Measurements from ENCODE around the gene COASY. TPM values are rescaled to one million over a fixed set of nuclear protein-coding genes. Genes with fewer than 3 reads are reported as not detected.

Gene COASY
- polyA plus RNA-seq, 1 donor from 2014 or later, result 64.9 TPM

DNA sequence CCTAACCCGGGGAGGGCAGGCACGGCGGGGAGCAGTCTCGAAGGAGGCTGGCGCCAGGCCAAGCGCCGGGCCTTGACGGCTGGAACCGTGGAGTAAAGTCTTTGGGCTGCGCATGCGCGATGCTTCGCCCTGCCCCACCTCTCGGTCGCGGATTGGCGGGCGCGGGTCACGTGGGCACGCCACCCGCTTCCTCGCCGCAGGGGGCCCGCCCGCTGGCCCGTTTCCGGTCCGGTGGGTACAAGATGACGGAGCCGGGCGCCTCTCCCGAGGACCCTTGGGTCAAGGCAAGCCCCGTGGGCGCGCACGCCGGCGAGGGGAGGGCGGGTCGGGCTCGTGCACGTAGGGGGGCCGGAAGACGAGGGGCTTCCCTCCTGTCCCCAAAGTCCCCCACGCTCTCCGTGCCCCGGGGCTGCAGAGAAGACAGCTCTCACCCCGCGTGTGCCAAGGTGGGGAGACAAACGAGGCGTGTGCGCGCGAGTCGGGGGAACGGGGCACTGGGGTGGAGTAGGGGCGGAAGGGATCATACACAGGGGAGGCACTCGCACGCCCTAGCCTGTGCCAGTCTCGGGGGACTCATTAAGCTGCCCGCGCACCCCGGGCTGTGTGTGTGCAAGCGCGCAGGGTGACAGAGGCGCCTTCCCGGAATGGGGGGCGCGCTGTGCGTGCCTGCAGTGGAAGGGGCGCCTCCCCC is 5.1 kb downstream of the COASY start, which contains the start of gene MLX:
TSS of gene MLX (plus strand) at position 218 of the 691 bp plus-strand sequence. CDS start at position 243, 25 bp downstream.
- Mint-ChIP-seq H3K4me3 (peak within 1 kb of the TSS; percentile 90 to 99 (median 96)), H3K9me3 (no peaks in the 10 kb centered on the region), H3K27ac (peak within 1 kb of the TSS; percentile 64 to 98 (median 92)), H3K27me3 (no peaks in the 10 kb centered on the region), H3K4me1 (peaks cover 17 to 21% (median 18%) of the 10 kb centered on the region in 3 donors), H3K36me3 (peaks cover 1% of the 10 kb centered on the region)

DNA sequence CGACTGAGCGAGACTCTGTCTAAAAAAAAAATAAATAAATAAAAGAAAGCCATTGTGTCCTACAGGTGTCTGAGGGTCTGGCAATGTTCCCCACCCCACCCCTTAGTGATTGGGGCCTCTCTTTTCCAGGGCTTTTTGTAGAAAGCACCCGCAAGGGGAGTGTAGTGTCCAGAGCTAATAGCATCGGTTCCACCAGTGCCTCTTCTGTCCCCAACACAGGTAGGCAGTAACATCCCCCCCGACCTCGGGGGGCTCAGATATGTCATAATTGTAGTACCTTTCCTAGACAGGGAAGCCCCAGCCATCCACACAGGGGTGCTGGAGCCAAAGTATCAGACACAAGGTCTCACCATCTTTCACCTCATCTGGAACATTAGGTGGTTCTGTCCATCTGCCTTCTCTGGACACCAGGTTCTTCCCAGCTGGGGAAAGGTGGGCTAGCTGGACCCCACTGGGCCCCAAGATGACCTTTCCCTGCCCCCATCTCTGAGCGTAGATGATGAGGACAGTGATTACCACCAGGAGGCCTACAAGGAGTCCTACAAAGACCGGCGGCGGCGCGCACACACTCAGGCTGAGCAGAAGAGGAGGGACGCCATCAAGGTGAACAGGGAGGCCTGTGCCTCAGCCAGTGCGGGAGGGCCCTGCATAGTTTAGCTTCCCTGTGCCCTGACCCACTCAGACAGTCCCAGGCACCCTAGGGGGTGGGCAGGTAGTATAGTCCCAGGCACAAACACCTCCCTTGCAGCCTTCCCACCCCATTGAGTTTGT is 6.6 kb downstream of the COASY start:
- peak overlapping the region; percentile 46 to 99 (median 77) for H3K4me3 Mint-ChIP-seq
- no peaks in the 10 kb centered on the region for H3K27me3 Mint-ChIP-seq
- no peaks in the 10 kb centered on the region for H3K9me3 Mint-ChIP-seq
- peaks cover 1% of the 10 kb centered on the region for H3K36me3 Mint-ChIP-seq
- H3K27ac Mint-ChIP-seq, result peak overlapping the region in 1 of 3 donors; percentile 25
- peaks cover 11 to 14% (median 12%) of the 10 kb centered on the region in 3 donors for H3K4me1 Mint-ChIP-seq

DNA sequence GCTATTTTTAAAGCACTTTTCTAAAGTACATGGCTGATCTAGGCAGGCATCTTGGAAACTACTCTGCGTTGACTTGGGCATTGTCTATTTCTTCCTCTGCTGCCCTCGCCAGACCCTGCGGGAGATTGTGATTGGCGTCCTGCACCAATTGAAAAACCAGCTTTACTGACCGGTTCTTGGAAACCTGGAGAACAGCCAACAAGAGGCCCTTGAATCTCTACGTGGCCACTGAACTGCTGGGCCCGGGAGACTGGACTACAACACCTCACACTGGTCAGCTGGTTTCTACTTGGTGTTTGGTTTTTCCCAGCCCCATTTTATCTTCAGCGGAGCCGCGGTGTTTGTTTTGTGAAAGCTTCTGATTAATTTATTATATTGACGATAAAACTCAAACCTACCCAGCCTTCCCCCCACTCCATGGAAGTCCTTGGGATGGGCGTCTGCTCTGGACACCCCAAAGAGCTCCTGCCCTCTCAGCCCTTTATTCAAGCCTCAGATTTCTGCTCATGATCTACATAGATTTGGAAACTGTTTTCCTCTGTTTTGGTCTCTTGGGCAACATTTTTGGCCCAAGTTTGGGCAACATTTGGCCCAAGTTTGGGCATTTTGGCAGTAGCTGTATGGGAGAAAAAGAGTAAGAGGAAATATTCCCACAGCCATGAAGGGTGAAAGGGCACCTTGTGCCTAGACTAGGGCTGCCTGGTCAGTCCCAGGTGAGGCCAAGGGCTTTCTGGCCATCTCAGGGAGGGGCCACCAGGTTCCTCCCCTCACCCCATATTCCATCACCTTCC is 9.7 kb downstream of the COASY start:
- peaks cover 15 to 18% (median 16%) of the 10 kb centered on the region in 3 donors for H3K4me1 Mint-ChIP-seq
- peak overlapping the region in 1 of 4 donors; percentile 32 for H3K4me3 Mint-ChIP-seq
- no peaks in the 10 kb centered on the region for H3K27me3 Mint-ChIP-seq
- H3K27ac Mint-ChIP-seq, result no peak overlapping the region
- H3K9me3 Mint-ChIP-seq, result no peaks in the 10 kb centered on the region
- peaks cover 1% of the 10 kb centered on the region for H3K36me3 Mint-ChIP-seq

DNA sequence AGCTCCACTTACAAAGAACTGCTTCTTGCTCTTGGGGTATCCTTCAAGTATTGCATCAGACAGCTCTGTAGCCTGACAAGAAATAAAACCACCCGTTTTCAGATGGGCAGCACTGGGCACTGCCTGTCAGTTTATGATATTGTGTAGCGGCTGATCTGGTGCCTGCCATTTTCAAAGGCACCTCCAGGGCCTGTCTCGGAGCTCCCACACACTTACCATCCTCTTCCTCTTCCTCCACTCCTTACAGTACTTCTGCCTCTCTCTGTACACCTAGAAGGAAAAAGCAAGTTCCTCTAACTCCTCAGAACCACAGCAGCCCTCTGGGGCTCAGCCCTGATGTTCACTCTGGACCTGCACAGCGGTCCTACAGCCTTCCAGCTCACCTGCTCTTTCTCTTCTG is 11.1 kb downstream of the COASY start:
- peak overlapping the region in 1 of 3 donors; percentile 74 for H3K27ac Mint-ChIP-seq
- peaks cover 13 to 22% (median 22%) of the 10 kb centered on the region in 3 donors for H3K4me1 Mint-ChIP-seq
- H3K9me3 Mint-ChIP-seq, result no peaks in the 10 kb centered on the region
- peak overlapping the region in 1 of 4 donors; percentile 11 for H3K4me3 Mint-ChIP-seq
- H3K27me3 Mint-ChIP-seq, result no peaks in the 10 kb centered on the region
- H3K36me3 Mint-ChIP-seq, result no peaks in the 10 kb centered on the region

DNA sequence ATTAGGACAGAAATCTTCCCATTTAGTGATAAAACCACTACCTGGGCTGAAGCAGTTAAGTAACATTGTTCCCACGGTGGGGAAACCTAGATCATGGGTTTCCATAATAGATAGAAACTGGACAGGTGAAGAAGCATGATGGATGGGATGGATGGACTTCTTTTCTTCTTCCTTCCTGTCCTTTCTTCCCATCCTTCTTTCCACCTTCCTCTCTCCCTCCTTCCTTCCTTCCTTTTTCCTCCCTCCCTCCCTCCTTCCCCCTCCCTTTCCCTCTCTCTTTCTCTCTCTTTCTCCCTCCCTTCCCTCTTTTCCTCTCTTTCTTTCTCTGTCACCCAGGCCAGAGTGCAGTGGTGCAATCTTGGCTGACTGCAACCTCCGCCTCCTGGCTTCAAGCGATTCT is 12.5 kb downstream of the COASY start:
- no peaks in the 10 kb centered on the region for H3K36me3 Mint-ChIP-seq
- H3K4me3 Mint-ChIP-seq, result peak overlapping the region in 2 of 4 donors; percentile 27 to 67
- H3K4me1 Mint-ChIP-seq, result peaks cover 18 to 29% (median 28%) of the 10 kb centered on the region in 3 donors
- no peaks in the 10 kb centered on the region for H3K27me3 Mint-ChIP-seq
- peak overlapping the region in 1 of 3 donors; percentile 74 for H3K27ac Mint-ChIP-seq
- no peaks in the 10 kb centered on the region for H3K9me3 Mint-ChIP-seq

GRCh38 chr17:42577140-42577531 is 15.2 kb downstream of the COASY start:
- Mint-ChIP-seq H3K27ac (peak overlapping the region in 2 of 3 donors; percentile 88 to 96), H3K9me3 (no peaks in the 10 kb centered on the region), H3K36me3 (peaks cover 3% of the 10 kb centered on the region), H3K4me3 (peak overlapping the region; percentile 88 to 98 (median 96)), H3K27me3 (no peaks in the 10 kb centered on the region), H3K4me1 (peaks cover 20 to 32% (median 28%) of the 10 kb centered on the region in 3 donors)

DNA sequence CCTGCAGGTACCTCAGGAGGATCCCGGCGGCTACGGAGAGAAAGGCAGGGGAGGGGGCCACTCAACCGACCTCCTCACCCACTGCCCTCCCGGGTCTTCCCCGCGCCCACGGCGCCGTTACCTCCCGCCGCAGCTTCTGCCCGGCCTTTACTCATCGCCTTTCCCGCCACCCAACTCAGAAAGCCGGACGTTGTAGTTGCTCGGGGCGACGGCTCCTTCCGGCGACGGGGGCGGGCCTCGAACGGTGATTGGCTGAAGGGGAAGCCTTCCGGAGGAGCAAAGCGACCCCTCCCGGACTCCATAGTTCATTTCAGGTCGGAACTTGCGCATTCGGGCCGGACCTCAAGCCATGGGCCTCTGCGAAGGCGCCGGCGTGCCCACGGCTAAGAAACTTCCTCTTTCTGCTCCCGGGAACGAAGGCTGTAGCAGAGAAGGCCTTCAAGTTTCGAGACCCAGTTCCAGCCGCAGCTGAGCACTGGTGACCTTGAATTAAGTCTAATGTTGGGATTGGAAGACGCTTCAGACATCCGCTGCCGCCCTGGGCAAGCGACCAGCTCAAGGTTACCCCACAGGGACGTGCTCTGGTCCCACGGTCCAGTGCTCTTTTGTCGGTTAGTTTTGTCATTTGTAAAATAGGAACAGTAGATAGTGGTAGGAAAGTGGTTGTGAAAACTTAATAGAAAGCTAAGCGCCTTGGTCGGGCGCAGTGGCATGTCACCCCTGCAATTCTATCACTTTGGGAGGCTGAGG is 15.8 kb downstream of the COASY start, which contains the start of gene PSMC3IP:
TSS of gene PSMC3IP (minus strand) at position 198 of the 750 bp plus-strand sequence. CDS start at position 155, 43 bp downstream.
- Mint-ChIP-seq H3K27ac (peak within 1 kb of the TSS; percentile 31 to 96 (median 88)), H3K27me3 (no peaks in the 10 kb centered on the region), H3K9me3 (no peaks in the 10 kb centered on the region), H3K4me1 (peaks cover 20 to 32% (median 28%) of the 10 kb centered on the region in 3 donors), H3K36me3 (peaks cover 3% of the 10 kb centered on the region), H3K4me3 (peak within 1 kb of the TSS; percentile 88 to 98 (median 96))

GRCh38 chr17:42578282-42578869 is 16.4 kb downstream of the COASY start:
- no peaks in the 10 kb centered on the region for H3K9me3 Mint-ChIP-seq
- peaks cover 18 to 32% (median 28%) of the 10 kb centered on the region in 3 donors for H3K4me1 Mint-ChIP-seq
- peak overlapping the region; percentile 88 to 98 (median 96) for H3K4me3 Mint-ChIP-seq
- peaks cover 3% of the 10 kb centered on the region for H3K36me3 Mint-ChIP-seq
- H3K27ac Mint-ChIP-seq, result peak overlapping the region; percentile 31 to 96 (median 88)
- H3K27me3 Mint-ChIP-seq, result no peaks in the 10 kb centered on the region

DNA sequence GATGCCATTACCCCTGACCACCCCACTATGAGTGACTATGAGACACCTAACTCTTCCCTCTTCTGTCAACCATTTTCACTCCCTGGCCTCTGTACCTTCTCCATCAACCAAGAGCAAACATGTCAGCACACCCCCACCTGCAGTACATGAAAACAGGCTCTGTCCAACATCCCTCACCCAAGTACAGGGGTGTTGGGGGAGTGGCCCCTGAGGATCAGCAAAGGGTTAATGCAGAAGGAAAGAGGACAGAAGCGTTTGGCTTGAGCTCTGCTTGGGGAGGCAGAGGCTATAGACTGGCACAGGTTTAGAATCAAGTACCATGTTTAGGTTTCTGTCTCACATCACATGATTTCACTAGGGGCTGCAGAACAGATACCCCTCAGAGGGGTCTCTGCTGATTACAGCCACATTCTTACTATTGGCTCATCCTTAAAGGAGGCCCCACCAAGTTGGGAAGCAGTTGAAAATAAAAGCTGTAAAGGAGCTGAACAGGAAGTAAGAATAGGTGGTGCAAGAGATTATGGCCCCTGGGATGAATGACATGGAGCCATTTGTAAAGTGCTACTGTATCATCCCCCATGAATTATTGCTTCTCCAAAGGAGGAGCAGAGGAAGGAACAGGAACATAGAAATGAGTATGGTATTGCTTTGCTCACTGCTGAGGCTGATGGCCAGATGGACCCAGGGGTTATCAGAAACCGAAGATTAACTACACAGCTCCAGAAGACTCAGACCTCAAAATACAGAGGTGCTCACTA is 18.0 kb downstream of the COASY start:
- Mint-ChIP-seq H3K27ac (peak overlapping the region in 2 of 3 donors; percentile 16 to 78), H3K4me3 (peak overlapping the region in 3 of 4 donors; percentile 35 to 68 (median 46)), H3K27me3 (no peaks in the 10 kb centered on the region), H3K4me1 (peaks cover 21 to 34% (median 28%) of the 10 kb centered on the region in 3 donors), H3K36me3 (peaks cover 3% of the 10 kb centered on the region), H3K9me3 (no peaks in the 10 kb centered on the region)

- H3K9me3 Mint-ChIP-seq, result no peaks in the 10 kb centered on the region
- H3K4me1 Mint-ChIP-seq, result peaks cover 20 to 35% (median 27%) of the 10 kb centered on the region in 3 donors
- peaks cover 3% of the 10 kb centered on the region for H3K36me3 Mint-ChIP-seq
- no peaks in the 10 kb centered on the region for H3K27me3 Mint-ChIP-seq
- no peak overlapping the region for H3K27ac Mint-ChIP-seq
- no peak overlapping the region for H3K4me3 Mint-ChIP-seq
Measured at GRCh38 chr17:42581744-42582270, 19.9 kb downstream of the COASY start.

- no peaks in the 10 kb centered on the region for H3K9me3 Mint-ChIP-seq
- no peaks in the 10 kb centered on the region for H3K27me3 Mint-ChIP-seq
- H3K36me3 Mint-ChIP-seq, result no peaks in the 10 kb centered on the region
- no peak overlapping the region for H3K4me3 Mint-ChIP-seq
- H3K4me1 Mint-ChIP-seq, result peaks cover 20 to 28% (median 21%) of the 10 kb centered on the region in 3 donors
- H3K27ac Mint-ChIP-seq, result peak overlapping the region in 1 of 3 donors; percentile 37
Measured at GRCh38 chr17:42584880-42585279, 22.9 kb downstream of the COASY start.

DNA sequence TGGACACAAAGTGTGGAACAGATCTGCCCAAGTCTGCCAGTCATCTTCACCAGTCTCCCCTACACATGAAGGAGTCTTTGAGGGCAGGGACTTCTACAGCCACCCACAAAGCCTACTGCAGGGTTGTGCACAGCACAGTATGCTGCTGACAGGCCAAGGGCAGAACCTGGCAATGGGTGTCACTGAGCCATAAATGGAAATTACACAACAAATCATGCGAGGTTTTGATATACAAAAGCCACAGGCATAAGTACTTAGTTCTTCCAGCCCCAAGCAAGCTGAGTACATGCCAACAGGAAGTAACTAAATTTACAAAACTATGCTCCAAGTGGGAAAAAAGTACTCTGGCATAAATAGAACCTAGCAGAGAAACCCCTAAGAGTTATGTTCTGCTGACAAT is 23.4 kb downstream of the COASY start:
- Mint-ChIP-seq H3K4me3 (peak overlapping the region in 1 of 4 donors; percentile 68), H3K4me1 (peaks cover 20 to 28% (median 21%) of the 10 kb centered on the region in 3 donors), H3K27ac (peak overlapping the region in 2 of 3 donors; percentile 37 to 87), H3K36me3 (no peaks in the 10 kb centered on the region), H3K27me3 (no peaks in the 10 kb centered on the region), H3K9me3 (no peaks in the 10 kb centered on the region)
